Right ventricle myocardium superior (tissue), 1 donor: ENCODE measurements around the gene EFCAB8. TPM values are rescaled to one million over a fixed set of nuclear protein-coding genes. Genes with fewer than 3 reads are reported as not detected.
A peak's percentile ranks its signal among the peaks of the same experiment; 100 is the strongest.

Experiments used
- ATAC-seq: fragments of 200-7000 bp; cut with Tn5 transposase; one replicate; pipeline ENCODE4 v1.9.1; 2020; ENCODE audit warnings: mild to moderate bottlenecking; ENCODE audit not compliant: poor library complexity
- DNase-seq: peaks from one replicate; pipeline ENCODE4 v3.0.0-alpha.2; 2020
- intact Hi-C: fragments of 100-400 bp; cut with DNase I; formaldehyde crosslinking; loops from one replicate; pipeline ENCODE4 v1.11.2; 2022
- total RNA-seq: library from RNA; stranded (reverse); fragmentation: NEBNext Ultra II Directional; extraction: Animal tissue kit (Norgen Biotek cat#: 25700); gene quantifications from one replicate; pipeline ENCODE4 v1.2.1, GENCODE V29; 2021
- donor health status: DM: no; HTN: yes; CAD: no; lungs with severe emphysema.

EFCAB8 gene
- total RNA-seq, 1 donor from 2014 or later: not detected

GRCh38 chr20:32906200-32906599 is 47.5 kb downstream of the EFCAB8 start:
- ATAC-seq (no peak), DNase-seq (no peak)
- intact Hi-C loops: no loop called here

- DNase-seq (no peak), ATAC-seq (no peak)
- intact Hi-C loops: no loop called here
Measured at GRCh38 chr20:32906871-32907495, 48.3 kb downstream of the EFCAB8 start.

GRCh38 chr20:32907886-32908285 is 49.2 kb downstream of the EFCAB8 start:
- peak; percentile 77 for ATAC-seq
- intact Hi-C loops: no loop called here
- DNase-seq: no peak

- intact Hi-C loops: no loop called here
- ATAC-seq (no peak), DNase-seq (no peak)
Measured at GRCh38 chr20:32908334-32909292, 49.9 kb downstream of the EFCAB8 start.

GRCh38 chr20:32909451-32909850 is 50.7 kb downstream of the EFCAB8 start:
- no peak for DNase-seq
- intact Hi-C loops: no loop called here
- no peak for ATAC-seq

- intact Hi-C loops: no loop called here
- ATAC-seq (no peak), DNase-seq (no peak)
Measured at GRCh38 chr20:32909896-32910571, 51.3 kb downstream of the EFCAB8 start.

GRCh38 chr20:32911355-32911754 is 52.6 kb downstream of the EFCAB8 start:
- intact Hi-C loops: no loop called here
- ATAC-seq (no peak), DNase-seq (no peak)

- DNase-seq (no peak), ATAC-seq (no peak)
- intact Hi-C loops: no loop called here
Measured at GRCh38 chr20:32912688-32913087, 54.0 kb downstream of the EFCAB8 start.

- ATAC-seq: no peak
- intact Hi-C loops: no loop called here
- DNase-seq: no peak
Measured at GRCh38 chr20:32914031-32914430, 55.3 kb downstream of the EFCAB8 start.

GRCh38 chr20:32917191-32917950 is 58.6 kb downstream of the EFCAB8 start:
- no peak for DNase-seq
- intact Hi-C loops: no loop called here
- no peak for ATAC-seq

GRCh38 chr20:32918296-32918695 is 59.6 kb downstream of the EFCAB8 start:
- ATAC-seq (no peak), DNase-seq (no peak)
- intact Hi-C loops: no loop called here

GRCh38 chr20:32918751-32919150 is 60.0 kb downstream of the EFCAB8 start:
- intact Hi-C loops: no loop called here
- ATAC-seq: no peak
- DNase-seq: no peak

GRCh38 chr20:32920066-32920465 is 61.3 kb downstream of the EFCAB8 start:
- ATAC-seq (no peak), DNase-seq (no peak)
- intact Hi-C loops: no loop called here

- intact Hi-C loops: no loop called here
- DNase-seq (no peak), ATAC-seq (no peak)
Measured at GRCh38 chr20:32920530-32921298, 62.0 kb downstream of the EFCAB8 start.

GRCh38 chr20:32922466-32922865 is 63.7 kb downstream of the EFCAB8 start:
- ATAC-seq: no peak
- no peak for DNase-seq
- intact Hi-C loops: no loop called here

- ATAC-seq (no peak), DNase-seq (no peak)
- intact Hi-C loops: no loop called here
Measured at GRCh38 chr20:32924781-32925180, 66.1 kb downstream of the EFCAB8 start.

GRCh38 chr20:32925481-32926196 is 66.9 kb downstream of the EFCAB8 start:
- intact Hi-C loops: no loop called here
- no peak for DNase-seq
- no peak for ATAC-seq

GRCh38 chr20:32929162-32929561 is 70.4 kb downstream of the EFCAB8 start:
- DNase-seq: no peak
- ATAC-seq: no peak
- intact Hi-C loops: no loop called here
